T-helper 2 cell (primary cell): ENCODE measurements around the gene OR7E24.
A peak's percentile ranks its signal among the peaks of the same experiment; 100 is the strongest.

Experiments used
- DNase-seq, 5 experiments: peaks; one replicate each; pipeline versions ENCODE4 v3.0.0 to v3.0.0-alpha.2; 2012 to 2022
- total RNA-seq, 2 donors: gene quantifications; one replicate each; lab custom pipeline; 2026; lab: John Stamatoyannopoulos, UW

The OR7E24 gene
- 0 reads per million in 2 donors for total RNA-seq

DNA sequence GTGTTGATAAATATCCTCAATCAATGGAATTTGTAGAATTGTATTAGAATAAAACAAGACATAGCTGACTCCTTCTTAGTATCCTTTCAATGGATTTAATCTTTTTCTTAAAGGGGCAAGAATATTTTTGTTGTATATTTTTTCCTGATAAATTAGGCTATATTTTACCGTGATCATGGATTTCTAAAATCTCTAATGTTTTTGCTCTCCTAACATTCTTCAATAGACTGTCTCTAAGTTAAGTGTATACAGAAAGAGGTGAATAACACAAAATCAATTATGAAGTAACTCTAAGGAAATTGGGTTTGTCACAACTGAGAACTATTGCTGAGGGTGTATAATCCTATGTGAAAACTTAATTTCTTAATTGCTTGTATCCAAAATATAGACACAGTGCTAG, at the start of gene OR7E24:
OR7E24 (plus strand) TSS at position 301 of the 400 bp plus-strand sequence. CDS start 114 bp downstream, outside the sequence.
- DNase-seq: no peak

DNA sequence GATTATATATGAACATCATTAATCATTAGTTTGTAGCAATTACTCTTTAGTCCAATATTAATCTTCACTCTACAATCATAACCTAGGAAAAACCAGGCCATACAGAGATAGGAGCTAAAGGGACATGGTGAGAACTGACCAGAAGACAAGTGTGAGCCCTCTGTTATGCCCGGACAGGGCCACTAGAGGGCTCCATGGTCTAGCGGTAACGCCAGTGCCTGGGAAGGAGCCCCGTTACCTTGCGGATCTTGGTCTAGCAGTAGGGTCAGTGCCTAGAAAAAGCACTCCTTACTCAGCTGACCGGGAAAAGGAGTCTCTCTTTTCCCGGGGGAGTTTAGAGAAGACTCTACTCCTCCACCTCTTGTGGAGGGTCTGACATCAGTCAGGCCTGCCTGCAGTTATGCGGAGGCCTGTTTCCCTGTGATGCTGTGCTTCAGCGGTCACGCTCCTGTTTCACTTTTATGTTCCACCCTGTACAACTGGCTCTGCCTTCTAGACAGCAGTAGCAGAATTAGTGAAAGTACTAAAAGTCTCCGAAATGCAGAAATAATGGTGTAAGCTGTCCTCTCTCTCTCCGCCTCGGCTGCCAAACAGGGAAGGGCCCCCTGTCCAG, 45.1 kb upstream of the OR7E24 start:
- DNase-seq: peak; percentile 20 to 54 (median 46)

DNA sequence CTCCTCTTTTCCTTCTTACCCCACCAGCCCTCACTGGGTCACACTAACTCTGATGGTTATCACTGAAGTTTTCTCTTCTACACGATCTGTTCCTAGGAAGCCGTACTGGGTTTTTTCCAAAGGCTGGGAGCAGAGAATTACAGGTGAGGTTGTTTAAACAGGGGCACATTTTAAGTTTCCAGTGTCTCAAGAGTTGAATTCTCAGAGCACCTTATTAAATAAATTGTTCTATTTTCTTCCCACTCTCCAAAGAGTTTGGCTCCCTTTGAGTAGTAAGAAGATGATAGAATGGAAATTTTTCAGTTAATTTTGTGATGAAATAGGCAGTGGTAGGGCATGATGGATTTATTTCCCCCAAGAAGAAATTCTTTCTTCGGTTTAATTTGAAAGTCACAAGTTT, 31.2 kb upstream of the OR7E24 start, which contains the start of gene OR7D4:
OR7D4 (minus strand) TSS at position 101 of the 400 bp plus-strand sequence. CDS start 4,752 bp downstream, outside the sequence.
- DNase-seq: no peak

DNA sequence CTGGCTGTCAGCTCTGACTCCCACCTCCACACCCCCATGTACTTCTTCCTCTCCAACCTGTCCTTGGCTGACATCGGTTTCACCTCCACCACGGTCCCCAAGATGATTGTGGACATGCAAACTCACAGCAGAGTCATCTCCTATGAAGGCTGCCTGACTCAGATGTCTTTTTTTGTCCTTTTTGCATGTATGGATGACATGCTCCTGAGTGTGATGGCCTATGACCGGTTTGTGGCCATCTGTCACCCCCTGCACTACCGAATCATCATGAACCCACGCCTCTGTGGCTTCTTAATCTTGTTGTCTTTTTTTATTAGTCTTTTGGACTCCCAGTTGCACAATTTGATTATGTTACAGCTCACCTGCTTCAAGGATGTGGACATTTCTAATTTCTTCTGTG, 506 bp downstream of the OR7E24 start:
- DNase-seq: no peak

DNA sequence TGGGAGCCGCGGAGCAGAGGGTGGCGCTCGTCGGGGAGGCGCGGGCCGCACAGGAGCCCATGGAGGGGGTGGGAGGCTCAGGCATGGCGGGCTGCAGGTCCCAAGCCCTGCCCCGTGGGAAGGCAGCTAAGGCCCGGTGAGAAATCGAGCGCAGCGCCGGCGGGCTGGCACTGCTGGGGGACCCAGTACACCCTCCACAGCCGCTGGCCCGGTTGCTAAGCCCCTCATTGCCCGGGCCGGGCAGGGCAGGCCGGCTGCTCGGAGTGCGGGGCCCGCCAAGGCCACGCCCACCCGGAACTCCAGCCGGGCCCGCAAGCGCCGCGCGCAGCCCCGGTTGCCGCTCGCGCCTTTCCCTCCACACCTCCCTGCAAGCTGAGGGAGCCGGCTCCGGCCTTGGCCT, 32.8 kb downstream of the OR7E24 start:
- peak in 1 of 5 experiments; percentile 3 for DNase-seq

DNA sequence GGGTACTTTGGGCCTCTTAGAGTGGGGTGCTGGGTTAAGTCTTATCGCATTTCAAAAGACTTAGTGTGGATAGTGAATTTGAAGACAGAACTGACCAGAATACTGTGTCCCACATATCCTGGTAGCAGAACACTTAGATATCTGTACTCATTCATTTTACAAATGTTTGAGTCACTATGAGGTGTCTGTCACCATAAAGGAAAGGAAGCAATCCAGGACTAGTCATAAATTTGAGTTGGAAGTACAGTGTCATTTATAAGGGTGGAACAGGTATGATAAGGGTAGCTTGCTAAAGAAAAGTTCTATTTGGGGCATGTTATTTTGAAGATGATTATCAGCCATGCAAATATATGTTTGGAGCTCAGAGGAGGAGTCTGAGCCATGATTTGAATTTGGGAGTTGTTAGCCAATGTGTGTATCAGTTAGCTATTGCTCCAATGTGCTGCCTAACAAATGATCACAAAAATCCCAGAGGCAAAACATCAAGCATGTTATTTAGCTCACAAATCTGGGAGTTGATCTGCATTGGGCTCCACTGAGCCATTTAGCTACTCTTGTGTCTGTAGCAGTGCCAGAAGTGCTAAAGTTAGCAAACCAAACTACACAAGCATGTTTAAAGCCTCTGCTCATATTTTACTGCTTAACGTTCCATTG, 38.6 kb downstream of the OR7E24 start:
- no peak for DNase-seq

DNA sequence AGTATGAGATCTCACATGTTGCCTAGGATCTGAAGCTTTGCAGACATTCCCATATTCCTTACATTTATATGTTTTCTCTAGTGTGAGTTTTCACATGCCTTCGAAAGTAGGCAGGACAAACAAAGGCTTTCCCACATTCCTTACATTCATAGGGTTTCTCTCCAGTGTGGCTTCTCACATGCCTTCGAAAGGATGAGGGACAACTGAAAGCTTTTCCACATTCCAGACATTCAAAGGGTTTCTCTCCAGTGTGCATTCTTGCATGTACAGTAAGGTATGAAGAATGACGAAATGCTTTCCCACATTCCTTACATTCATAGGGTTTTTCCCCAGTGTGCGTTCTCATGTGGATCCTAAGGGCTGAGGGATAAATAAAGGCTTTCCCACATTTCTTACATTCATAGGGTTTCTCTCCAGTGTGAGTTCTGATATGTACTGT, 44.7 kb downstream of the OR7E24 start:
- no peak for DNase-seq

DNA sequence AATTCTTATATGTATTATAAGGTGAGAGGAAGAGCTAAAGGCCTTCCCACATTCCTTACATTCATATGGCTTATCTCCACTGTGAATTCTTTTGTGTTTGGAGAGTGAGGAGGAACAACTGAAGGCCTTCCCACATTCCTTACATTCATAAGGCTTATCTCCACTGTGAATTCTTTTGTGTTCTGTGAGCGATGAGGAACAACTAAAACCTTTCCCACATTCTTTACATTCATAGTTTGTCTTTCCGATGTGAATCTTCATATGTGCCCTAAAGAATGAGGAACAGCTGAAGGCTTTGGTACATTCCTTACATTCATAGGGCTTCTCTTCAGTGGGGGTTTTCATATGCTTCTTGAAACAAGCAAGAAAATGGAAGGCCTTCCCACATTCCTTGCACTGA, 45.6 kb downstream of the OR7E24 start:
- DNase-seq: no peak
